ENCODE data around the gene EI24. TPM values are rescaled to one million over a fixed set of nuclear protein-coding genes. Genes with fewer than 3 reads are reported as not detected.

EI24 gene
- total RNA-seq, 1 experiment from 2014 or later, result 151 TPM

- TF ChIP-seq CTCF (conservative IDR thresholded peaks at IDR 0.05), result no peak
- Histone ChIP-seq H2BK20ac (ENCODE audit: low read depth, low read length, poor library complexity, severe bottlenecking) (no peak overlapping the region), H3K18ac (ENCODE audit: insufficient read length, low read depth, low read length) (no peak overlapping the region), H3K23me2 (ENCODE audit: insufficient read length, low read depth, low read length, poor library complexity, severe bottlenecking) (peaks cover under 1% of the 10 kb centered on the region), H3K23ac (ENCODE audit: insufficient read length, low read depth, low read length) (no peak overlapping the region), H4K8ac (replicated peaks; ENCODE audit: insufficient read length, low read depth, low read length) (no peak overlapping the region), H4K5ac (ENCODE audit: insufficient read length, low read depth, low read length) (no peak overlapping the region), H3K27me3 (ENCODE audit: insufficient read depth, low read length) (no peaks in the 10 kb centered on the region), H4K20me1 (ENCODE audit: control insufficient read depth, insufficient read depth, insufficient read length) (no peaks in the 10 kb centered on the region), H3K4ac (ENCODE audit: low read depth, low read length) (no peak overlapping the region), H3K14ac (ENCODE audit: insufficient read depth, low read length) (no peak overlapping the region), H3K4me2 (ENCODE audit: insufficient read depth, insufficient read length, low read length) (no peak overlapping the region), H3T11ph (ENCODE audit: low read length) (no peak overlapping the region), H2BK15ac (ENCODE audit: low read depth, low read length) (no peak overlapping the region), H3K4me1 (ENCODE audit: insufficient read depth, low read length) (no peaks in the 10 kb centered on the region), H2BK120ac (ENCODE audit: low read depth, low read length, poor library complexity, severe bottlenecking) (no peak overlapping the region), H3K9ac (ENCODE audit: extremely low read depth, insufficient read length, low read length) (no peak overlapping the region), H2BK12ac (ENCODE audit: insufficient read length, low read depth, low read length) (no peak overlapping the region), H3K79me2 (ENCODE audit: insufficient read depth, low read length) (no peaks in the 10 kb centered on the region), H2AK5ac (ENCODE audit: insufficient read length, low read length) (no peak overlapping the region), H4K91ac (ENCODE audit: insufficient read length, low read depth, low read length) (no peak overlapping the region), H2BK5ac (ENCODE audit: insufficient read length, low read length) (no peak overlapping the region), H3K79me1 (ENCODE audit: insufficient read depth, low read depth, low read length, poor library complexity, severe bottlenecking) (no peaks in the 10 kb centered on the region), H3K27ac (ENCODE audit: insufficient read length, low read depth, low read length) (no peak overlapping the region), H3K56ac (ENCODE audit: insufficient read length, low read depth, low read length) (no peak overlapping the region), H3K9me3 (ENCODE audit: control insufficient read depth, low read depth, low read length) (no peaks in the 10 kb centered on the region), H2AFZ (ENCODE audit: low read length) (no peak overlapping the region)
- no CpG with 5 or more reads among the region's 3 CpGs for WGBS (ENCODE audit: extremely low coverage, insufficient read length, low lambda C conversion rate)
- Mint-ChIP-seq H3K36me3 (ENCODE audit: insufficient read depth in 1 of 3, low read depth in 3 of 3) (peaks cover 14 to 31% (median 31%) of the 10 kb centered on the region in 3 experiments; a peak in 6 of 7 replicates), H3K4me1 (peaks cover 3 to 8% of the 10 kb centered on the region in 2 experiments), H3K27me3 (ENCODE audit: low read depth) (no peaks in the 10 kb centered on the region), H3K4me3 (no peak overlapping the region), H3K9me3 (no peaks in the 10 kb centered on the region), H3K27ac (no peak overlapping the region)
- DNase-seq, result no peak
Measured at GRCh38 chr11:125586623-125587022, 17.3 kb downstream of the EI24 start.

Measured in H9 (cell line).